Psoas muscle (tissue), 8 donors: Measurements from ENCODE around the gene ATRX. TPM values are rescaled to one million over a fixed set of nuclear protein-coding genes. Genes with fewer than 3 reads are reported as not detected.
"Not testable (repeated sequence)": the region's sequence is repeated elsewhere in the genome, so short reads cannot be mapped to it uniquely, and the experiment has no call there.

ENCODE experiments used
- ATAC-seq, 4 donors: fragments of 200-7000 bp; cut with Tn5 transposase; one replicate each; pipeline ENCODE4 v1.9.1; 2020; ENCODE audit warnings: moderate library complexity in 3 of 4, mild to moderate bottlenecking in 2 of 4
- DNase-seq, 2 donors: peaks; one replicate each; pipeline ENCODE4 v3.0.0-alpha.2; 2020
- H3K27ac ChIP-seq: fragments of 200-600 bp; one replicate; pipeline ENCODE4 v1.8.0; 2022
- H3K27me3 ChIP-seq, 3 donors: fragments of 200-600 bp in 1 of 3; one replicate each; pipeline versions ENCODE4 v1.6.1 to v1.8.0; 2013 to 2022; ENCODE audit warnings: low read length in 2 of 3, mild to moderate bottlenecking in 2 of 3, moderate library complexity in 1 of 3; ENCODE audit not compliant: insufficient read depth in 3 of 3
- H3K36me3 ChIP-seq, 2 donors: fragments of 200-600 bp in 1 of 2; one replicate each; pipeline versions ENCODE4 v1.6.1 to v1.8.0; 2013 to 2022; ENCODE audit warnings: low read depth in 1 of 2, mild to moderate bottlenecking in 1 of 2, moderate library complexity in 1 of 2; ENCODE audit not compliant: insufficient read depth in 1 of 2
- H3K4me1 ChIP-seq: fragments of 200-600 bp; one replicate; pipeline ENCODE4 v1.8.0; 2022
- H3K4me3 ChIP-seq: fragments of 200-600 bp; one replicate; pipeline ENCODE4 v1.8.0; 2022; ENCODE audit warnings: mild to moderate bottlenecking
- H3K9me3 ChIP-seq: fragments of 200-600 bp; one replicate; pipeline ENCODE4 v1.8.0; 2022
- CTCF ChIP-seq: fragments of 200-600 bp; IDR thresholded peaks from one replicate; pipeline ENCODE4 v1.8.0; 2022; ENCODE audit warnings: antibody characterized with exemption
- WGBS, 3 donors: extraction: QIAGEN DNeasy Blood & Tissue Kit; methylation state at CpG; one replicate each; pipeline versions ENCODE4 v1.1.6 to v1.1.7; 2013; 5-methylcytosine and 5-hydroxymethylcytosine counted together
- intact Hi-C, 2 donors: fragments of 100-400 bp; cut with DNase I; formaldehyde crosslinking; loops; one replicate each; pipeline versions ENCODE4 v1.11.0 to v1.14.2; 2022
- polyA plus RNA-seq, 3 donors: library from polyadenylated mRNA; stranded (reverse); fragments of 200-250 nt; gene quantifications; one replicate each; pipeline ENCODE4 v1.2.3, GENCODE V29; 2013
- total RNA-seq, 4 donors: library from RNA; stranded (reverse); fragmentation: NEBNext Ultra II Directional in 2 of 4; extraction: Animal tissue kit (Norgen Biotek cat#: 25700) in 2 of 4; gene quantifications; one replicate each; pipeline versions ENCODE4 v1.2.1 to v1.2.4, GENCODE V29; 2021 to 2023
- donor health status: healthy with polysubstance abuse.
- donor health status: DM: no; HTN: no; CAD: no; lungs with moderate emphysema.
- donor health status: Bipolar disorder and iron deficiency.
- donor health status: healthy.
- donor health status: DM: yes; HTN: yes; CAD: no.
- donor health status: DM: no; HTN: no; CAD: no.
- donor health status: DM: no; HTN: no; CAD: no.
- donor health status: DM: yes; HTN: yes; CAD: no.

Gene ATRX
- total and polyA plus RNA-seq, 7 donors, result 8.0 to 68.6 (median 45.8) TPM

GRCh38 chrX:77755561-77755960 is 30.5 kb downstream of the ATRX start:
- Histone ChIP-seq H3K9me3 (no peaks in the 10 kb centered on the region), H3K27me3 (no peaks in the 10 kb centered on the region), H3K4me1 (no peaks in the 10 kb centered on the region), H3K27ac (no peak overlapping the region), H3K36me3 (no peaks in the 10 kb centered on the region), H3K4me3 (no peak overlapping the region)
- intact Hi-C loops, result no loop called here
- DNase-seq (no peak), ATAC-seq (no peak)
- WGBS, 3 donors, result 77 to 98% (median 95%) methylated on average over 6 of the region's 6 CpGs
- no peak for TF ChIP-seq CTCF

GRCh38 chrX:77753942-77754341 is 32.1 kb downstream of the ATRX start:
- WGBS, 3 donors, result 84 to 100% (median 100%) methylated on average over 1 of the region's 1 CpG
- H3K9me3 ChIP-seq, H3K27ac ChIP-seq, H3K27me3 ChIP-seq, intact Hi-C loops, DNase-seq, ATAC-seq, H3K4me3 ChIP-seq, H3K36me3 ChIP-seq, H3K4me1 ChIP-seq: not testable (repeated sequence)

GRCh38 chrX:77749695-77750094 is 36.3 kb downstream of the ATRX start:
- H3K9me3 ChIP-seq, result no peaks in the 10 kb centered on the region
- H3K4me1 ChIP-seq, result no peaks in the 10 kb centered on the region
- no peak for DNase-seq
- 67 to 74% (median 73%) methylated on average over 5 of the region's 5 CpGs for WGBS, 3 donors
- intact Hi-C loops, result no loop called here
- H3K36me3 ChIP-seq, result no peaks in the 10 kb centered on the region
- no peak for TF ChIP-seq CTCF
- no peak for ATAC-seq
- no peaks in the 10 kb centered on the region for H3K27me3 ChIP-seq
- H3K27ac ChIP-seq, result no peak overlapping the region
- H3K4me3 ChIP-seq, result no peak overlapping the region

GRCh38 chrX:77743720-77744119 is 42.3 kb downstream of the ATRX start:
- peak overlapping the region; percentile 7 for H3K27ac ChIP-seq
- no peak overlapping the region for H3K4me3 ChIP-seq
- no peaks in the 10 kb centered on the region for H3K36me3 ChIP-seq
- no peak for TF ChIP-seq CTCF
- intact Hi-C loops, result no loop called here
- no peaks in the 10 kb centered on the region for H3K9me3 ChIP-seq
- H3K27me3 ChIP-seq, result no peaks in the 10 kb centered on the region
- ATAC-seq, result peak; percentile 57 to 74 (median 61)
- H3K4me1 ChIP-seq, result peaks cover 18% of the 10 kb centered on the region
- no peak for DNase-seq
- 19 to 55% (median 50%) methylated on average over 2 of the region's 2 CpGs for WGBS, 3 donors

GRCh38 chrX:77742788-77743476 is 43.1 kb downstream of the ATRX start:
- H3K4me3 ChIP-seq, result no peak overlapping the region
- peak; percentile 69 to 90 (median 80) for ATAC-seq
- no peaks in the 10 kb centered on the region for H3K36me3 ChIP-seq
- no peaks in the 10 kb centered on the region for H3K9me3 ChIP-seq
- peaks cover 18% of the 10 kb centered on the region for H3K4me1 ChIP-seq
- peak; percentile 21 to 68 for DNase-seq
- peak overlapping the region; percentile 7 for H3K27ac ChIP-seq
- intact Hi-C loops, result no loop called here
- TF ChIP-seq CTCF, result no peak
- no peaks in the 10 kb centered on the region for H3K27me3 ChIP-seq
- WGBS, 3 donors, result 17 to 20% (median 19%) methylated on average over 7 of the region's 7 CpGs
